Keratinocyte (primary cell): ENCODE measurements around the gene CLK4. TPM values are rescaled to one million over a fixed set of nuclear protein-coding genes. Genes with fewer than 3 reads are reported as not detected.
A peak's percentile ranks its signal among the peaks of the same experiment; 100 is the strongest.

Experiments used
- DNase-seq: peaks from one replicate; pipeline ENCODE4 v3.0.0-alpha.2; 2011; ENCODE audit warnings: low read depth, missing footprints, low spot score
- FAIRE-seq: peaks from 2 replicates; lab custom pipeline; 2011; peaks lifted over from hg19 to GRCh38; lab: Jason Lieb, UNC
- H2AFZ ChIP-seq: 2 replicates; pipeline ENCODE4 v1.6.0; 2012; ENCODE audit warnings: low read length, control low read depth, inconsistent platforms; ENCODE audit not compliant: control insufficient read depth
- H3K27ac ChIP-seq: 2 replicates; pipeline ENCODE4 v1.5.1; 2011; ENCODE audit warnings: low read length; ENCODE audit not compliant: control insufficient read depth, insufficient read depth
- H3K27me3 ChIP-seq: 3 replicates; pipeline ENCODE4 v1.6.0; 2011; ENCODE audit warnings: low read length; ENCODE audit not compliant: control insufficient read depth, insufficient read depth; ENCODE audit errors: extremely low read depth
- H3K36me3 ChIP-seq, 2 experiments: 2 replicates in 1 of 2; 3 replicates in 1 of 2; pipeline ENCODE4 v1.5.1; 2011; ENCODE audit warnings: low read length in 2 of 2, mild to moderate bottlenecking in 1 of 2; ENCODE audit not compliant: control insufficient read depth in 2 of 2, insufficient read depth in 2 of 2; ENCODE audit errors: extremely low read depth in 1 of 2
- H3K4me1 ChIP-seq: 3 replicates; pipeline ENCODE4 v1.5.1; 2011; ENCODE audit warnings: low read length; ENCODE audit not compliant: control insufficient read depth, insufficient read depth; ENCODE audit errors: extremely low read depth
- H3K4me2 ChIP-seq: 3 replicates; pipeline ENCODE4 v1.6.0; 2011; ENCODE audit warnings: low read depth, low read length; ENCODE audit not compliant: control insufficient read depth, insufficient read depth; ENCODE audit errors: extremely low read depth
- H3K4me3 ChIP-seq, 3 experiments: fragments of 200-600 bp in 1 of 3; sonication (generic) in 1 of 3; 2 replicates in 2 of 3; 3 replicates in 1 of 3; pipeline ENCODE4 v1.5.1; 2011 to 2016; ENCODE audit warnings: low read length in 3 of 3, mild to moderate bottlenecking in 3 of 3, control low read depth in 2 of 3, inconsistent platforms in 1 of 3, low read depth in 1 of 3, mixed read lengths in 1 of 3, mixed run types in 1 of 3, moderate library complexity in 1 of 3; ENCODE audit not compliant: control insufficient read depth in 2 of 3, insufficient read depth in 2 of 3; ENCODE audit errors: extremely low read depth in 1 of 3
- H3K79me2 ChIP-seq: 2 replicates; pipeline ENCODE4 v1.6.0; 2012; ENCODE audit warnings: low read length; ENCODE audit not compliant: control insufficient read depth, insufficient read depth
- H3K9ac ChIP-seq: 3 replicates; pipeline ENCODE4 v1.6.0; 2011; ENCODE audit warnings: low read length; ENCODE audit not compliant: control insufficient read depth, insufficient read depth; ENCODE audit errors: extremely low read depth
- H3K9me1 ChIP-seq: 3 replicates; pipeline ENCODE4 v1.6.0; 2011; ENCODE audit warnings: low read length; ENCODE audit not compliant: control insufficient read depth, insufficient read depth; ENCODE audit errors: extremely low read depth
- H3K9me3 ChIP-seq: 2 replicates; pipeline ENCODE4 v1.5.1; 2012; ENCODE audit warnings: low read depth, low read length; ENCODE audit not compliant: control insufficient read depth
- H4K20me1 ChIP-seq: 3 replicates; pipeline ENCODE4 v1.6.0; 2011; ENCODE audit warnings: low read length; ENCODE audit not compliant: control insufficient read depth, insufficient read depth; ENCODE audit errors: extremely low read depth
- CTCF ChIP-seq, 3 experiments: IDR thresholded peaks in 1 of 3; conservative IDR thresholded peaks in 1 of 3; optimal IDR thresholded peaks in 1 of 3; 2 replicates in 2 of 3; 3 replicates in 1 of 3; pipeline versions ENCODE3 to v1.5.1; 2011; ENCODE audit warnings: low read length in 3 of 3, mild to moderate bottlenecking in 3 of 3, moderate library complexity in 2 of 3, control low read depth in 1 of 3, inconsistent platforms in 1 of 3; ENCODE audit not compliant: insufficient read depth in 2 of 3; ENCODE audit errors: extremely low read depth in 1 of 3
- EZH2 ChIP-seq: IDR thresholded peaks from one replicate; pipeline ENCODE4 v1.6.1; 2012; ENCODE audit warnings: inconsistent platforms, mild to moderate bottlenecking, low read length, moderate library complexity
- dilution Hi-C: fragments of 300-500 bp; cut with MboI; formaldehyde crosslinking; loops from one replicate; pipeline ENCODE4 v1.7.0; 2020; ENCODE audit warnings: low sequenced_read_pairs; ENCODE audit not compliant: extremely low pct_ligation_motif_present
- polyA plus RNA-seq, 5 experiments: library from polyadenylated mRNA; depleted of rRNA in 3 of 5; stranded (reverse) in 3 of 5; stranded (forward) in 1 of 5; unstranded in 1 of 5; fragments of >200 nt; gene quantifications; 1 replicate in 1 of 5; 2 replicates in 3 of 5; 3 replicates in 1 of 5; pipeline versions ENCODE4 v1.2.1 to v1.2.3, GENCODE V29; 2011 to 2012; ENCODE audit warnings: missing spikeins in 2 of 5, low read depth in 1 of 5, low replicate concordance in 1 of 5

CLK4 gene
- polyA plus RNA-seq, 1 donor (not counting 4 experiments of a cell fraction or from before 2014, with no cell fraction given), result 17.3 TPM

GRCh38 chr5:178624631-178625546, 2.0 kb downstream of the CLK4 start:
- Histone ChIP-seq H3K27ac (peak overlapping the region; percentile 93), H2AFZ (no peak overlapping the region), H3K4me1 (peaks cover 10% of the 10 kb centered on the region), H3K36me3 (peaks cover 5 to 14% of the 10 kb centered on the region in 2 experiments), H3K79me2 (peaks cover 50% of the 10 kb centered on the region), H3K9me1 (no peaks in the 10 kb centered on the region), H3K27me3 (no peaks in the 10 kb centered on the region), H4K20me1 (no peaks in the 10 kb centered on the region), H3K4me3 (peak overlapping the region; percentile 63 to 98 (median 98)), H3K9me3 (no peaks in the 10 kb centered on the region), H3K4me2 (peak overlapping the region; percentile 76), H3K9ac (peak overlapping the region; percentile 97)
- dilution Hi-C loops, result no loop called here
- TF ChIP-seq EZH2 (no peak), CTCF (optimal IDR thresholded peaks at IDR 0.05 in 1 of 3, IDR thresholded peaks at IDR 0.05 in 1 of 3, conservative IDR thresholded peaks at IDR 0.05 in 1 of 3; ENCODE audit: extremely low read depth in 1 of 3, insufficient read depth in 2 of 3, low read length in 3 of 3) (no peak)
- DNase-seq (no peak), FAIRE-seq (no peak)

- Histone ChIP-seq H3K9ac (no peak overlapping the region), H3K9me1 (no peaks in the 10 kb centered on the region), H3K27me3 (no peaks in the 10 kb centered on the region), H4K20me1 (no peaks in the 10 kb centered on the region), H3K4me2 (no peak overlapping the region), H3K4me3 (no peak overlapping the region), H2AFZ (no peak overlapping the region), H3K9me3 (no peaks in the 10 kb centered on the region), H3K4me1 (peaks cover 10% of the 10 kb centered on the region), H3K36me3 (peaks cover 12 to 23% of the 10 kb centered on the region in 2 experiments), H3K27ac (peak overlapping the region; percentile 19), H3K79me2 (peaks cover 53% of the 10 kb centered on the region)
- FAIRE-seq (no peak), DNase-seq (no peak)
- no peak for TF ChIP-seq EZH2
- no peak for TF ChIP-seq CTCF (optimal IDR thresholded peaks at IDR 0.05 in 1 of 3, IDR thresholded peaks at IDR 0.05 in 1 of 3, conservative IDR thresholded peaks at IDR 0.05 in 1 of 3; ENCODE audit: extremely low read depth in 1 of 3, insufficient read depth in 2 of 3, low read length in 3 of 3)
- dilution Hi-C loops, result no loop called here
These were observed 4.1 kb downstream of the CLK4 start for GRCh38 chr5:178622679-178623247.
